WTC11 (cell line): ENCODE results near the gene TDRD3. TPM values are rescaled to one million over a fixed set of nuclear protein-coding genes. Genes with fewer than 3 reads are reported as not detected.
A peak's percentile ranks its signal among the peaks of the same experiment; 100 is the strongest.

Source experiments
- ATAC-seq: fragments of 200-7000 bp; cut with Tn5 transposase; 2 replicates; pipeline ENCODE4 v1.10.0; 2021; ENCODE audit warnings: mild to moderate bottlenecking, moderate library complexity
- CTCF ChIA-PET: fragments of 300-600 bp; sonication (Branson Sonifier 250); formaldehyde crosslinking; loops from one replicate; lab custom pipeline; 2021; ENCODE audit warnings: antibody characterized with exemption; lab: Charles Lee
- POLR2A ChIA-PET: fragments of 350-600 bp; sonication (Branson Sonifier 250); formaldehyde crosslinking; loops from one replicate; lab custom pipeline; 2021; ENCODE audit warnings: antibody characterized with exemption; lab: Charles Lee
- DNase-seq: peaks from one replicate; pipeline ENCODE4 v3.0.0; 2021; ENCODE audit warnings: low spot score
- H3K27ac Mint-ChIP-seq: 2 replicates; pipeline ENCODE4 v1.8.0; 2021; ENCODE audit warnings: mixed read lengths
- H3K27me3 Mint-ChIP-seq: 2 replicates; pipeline ENCODE4 v1.8.0; 2021; ENCODE audit warnings: low read depth, mild to moderate bottlenecking, moderate library complexity, mixed read lengths
- H3K36me3 Mint-ChIP-seq: 2 replicates; pipeline ENCODE4 v1.8.0; 2021; ENCODE audit warnings: mixed read lengths
- H3K4me1 Mint-ChIP-seq: 2 replicates; pipeline ENCODE4 v1.8.0; 2022; ENCODE audit warnings: mixed read lengths
- H3K4me3 Mint-ChIP-seq: 2 replicates; pipeline ENCODE4 v1.8.0; 2021; ENCODE audit warnings: mild to moderate bottlenecking, moderate library complexity, mixed read lengths
- H3K9me3 Mint-ChIP-seq: 2 replicates; pipeline ENCODE4 v1.8.0; 2021; ENCODE audit warnings: mixed read lengths
- CREM ChIP-seq: sonication (generic); formaldehyde crosslinking; IDR thresholded peaks from 2 replicates; pipeline ENCODE4 v1.8.1; 2022; ENCODE audit warnings: mild to moderate bottlenecking, missing genetic modification reagents, moderate library complexity
- FOXJ3 ChIP-seq: sonication (generic); formaldehyde crosslinking; IDR thresholded peaks from 2 replicates; pipeline ENCODE4 v1.9.0; 2021; ENCODE audit warnings: missing genetic modification reagents, mild to moderate bottlenecking, borderline replicate concordance
- FOXK1 ChIP-seq: sonication (generic); formaldehyde crosslinking; IDR thresholded peaks from 2 replicates; pipeline ENCODE4 v1.8.0; 2022; ENCODE audit warnings: mild to moderate bottlenecking, moderate library complexity, missing genetic modification reagents
- GRHL2 ChIP-seq: fragments of 250-450 bp; sonication (Bioruptor Pico); IDR thresholded peaks from 2 replicates; pipeline ENCODE4 v1.8.0; 2022; ENCODE audit warnings: mild to moderate bottlenecking, moderate library complexity; ENCODE audit not compliant: insufficient replicate concordance, severe bottlenecking
- SMAD3 ChIP-seq: sonication (generic); formaldehyde crosslinking; IDR thresholded peaks from 2 replicates; pipeline ENCODE4 v1.8.0; 2022; ENCODE audit warnings: missing genetic modification reagents, mild to moderate bottlenecking, borderline replicate concordance
- SOX15 ChIP-seq: fragments of 250-450 bp; sonication (Bioruptor Pico); IDR thresholded peaks from 2 replicates; pipeline ENCODE4 v1.9.0; 2021; ENCODE audit warnings: mild to moderate bottlenecking
- ZNF232 ChIP-seq: sonication (generic); formaldehyde crosslinking; IDR thresholded peaks from 2 replicates; pipeline ENCODE4 v1.8.0; 2022; ENCODE audit warnings: mild to moderate bottlenecking, missing genetic modification reagents
- total RNA-seq: library from RNA; stranded (reverse); gene quantifications from 3 replicates; pipeline ENCODE4 v1.2.3, GENCODE V29; 2021
- TF ChIP-seq, protein P1 (sequence below): sonication (generic); formaldehyde crosslinking; IDR thresholded peaks from 2 replicates; pipeline ENCODE4 v1.8.1; 2023; ENCODE audit warnings: mild to moderate bottlenecking, missing genetic modification reagents, moderate library complexity
- TF ChIP-seq, protein P2 (sequence below): fragments of 250-450 bp; sonication (Bioruptor Pico); IDR thresholded peaks from 2 replicates; pipeline ENCODE4 v1.9.0; 2021; ENCODE audit warnings: mild to moderate bottlenecking
- TF ChIP-seq, protein P3 (sequence below): fragments of 250-450 bp; sonication (Bioruptor Pico); IDR thresholded peaks from 2 replicates; pipeline ENCODE4 v1.9.0; 2021; ENCODE audit warnings: mild to moderate bottlenecking, borderline replicate concordance
- TF ChIP-seq, protein P4 (sequence below): sonication (generic); formaldehyde crosslinking; IDR thresholded peaks from 2 replicates; pipeline ENCODE4 v1.8.1; 2022; ENCODE audit warnings: mild to moderate bottlenecking, missing genetic modification reagents, moderate library complexity, borderline replicate concordance
- TF ChIP-seq, protein P5 (sequence below): sonication (generic); formaldehyde crosslinking; IDR thresholded peaks from 2 replicates; pipeline ENCODE4 v1.8.0; 2022; ENCODE audit warnings: mild to moderate bottlenecking, missing genetic modification reagents
- TF ChIP-seq, protein P6 (sequence below): sonication (generic); formaldehyde crosslinking; IDR thresholded peaks from 2 replicates; pipeline ENCODE4 v1.8.0; 2022; ENCODE audit warnings: mild to moderate bottlenecking, missing genetic modification reagents
- TF ChIP-seq, protein P7 (sequence below): sonication (generic); formaldehyde crosslinking; IDR thresholded peaks from 2 replicates; pipeline ENCODE4 v1.8.0; 2023; ENCODE audit warnings: missing genetic modification reagents, mild to moderate bottlenecking, borderline replicate concordance
- TF ChIP-seq, protein P8 (sequence below): sonication (generic); formaldehyde crosslinking; IDR thresholded peaks from 2 replicates; pipeline ENCODE4 v1.8.0; 2022; ENCODE audit warnings: missing genetic modification reagents

The TDRD3 gene
- total RNA-seq, 1 experiment from 2014 or later: 19.5 TPM

DNA sequence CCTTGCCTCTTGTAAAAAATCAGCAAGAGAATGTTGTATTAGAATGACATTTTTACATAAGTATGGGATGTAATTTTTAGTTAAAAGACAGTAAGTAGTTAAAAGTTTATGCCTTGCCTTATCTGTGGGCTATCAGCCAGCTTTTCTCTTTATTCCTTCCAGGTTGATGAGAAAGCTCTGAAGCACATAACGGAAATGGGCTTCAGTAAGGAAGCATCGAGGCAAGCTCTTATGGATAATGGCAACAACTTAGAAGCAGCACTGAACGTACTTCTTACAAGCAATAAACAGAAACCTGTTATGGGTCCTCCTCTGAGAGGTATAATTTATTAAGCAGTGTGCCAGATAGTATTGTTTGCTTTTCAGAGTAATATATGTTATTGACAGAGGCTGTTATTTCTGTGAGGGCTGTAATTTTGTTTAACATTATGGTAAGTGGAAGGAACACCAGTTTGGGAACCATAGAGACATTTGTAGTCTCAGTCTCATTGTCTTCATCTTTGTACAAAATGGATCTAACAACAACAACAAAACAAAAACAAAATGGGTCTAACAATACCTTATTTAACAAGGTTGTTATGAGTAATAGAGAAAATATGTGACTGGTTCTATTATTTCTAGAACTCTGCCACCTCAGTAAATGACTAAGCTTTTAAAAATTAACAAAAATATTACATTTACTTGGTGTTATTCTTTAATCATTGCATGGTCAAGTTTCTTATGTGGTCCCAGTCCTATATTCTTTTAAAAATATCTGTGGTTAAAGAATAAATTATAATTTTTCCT lies 112.8 kb downstream of the TDRD3 start:
- ChIA-PET CTCF (no interaction called here), POLR2A (no interaction called here)
- H3K4me1 Mint-ChIP-seq: peaks cover 24% of the 10 kb centered on the region
- H3K4me3 Mint-ChIP-seq: no peak overlapping the region
- H3K27me3 Mint-ChIP-seq: no peaks in the 10 kb centered on the region; the same call in 1 of the 2 replicates
- DNase-seq (no peak), ATAC-seq (no peak)
- H3K9me3 Mint-ChIP-seq: peaks cover 65% of the 10 kb centered on the region
- H3K36me3 Mint-ChIP-seq: peaks cover 63% of the 10 kb centered on the region
- no peak overlapping the region for H3K27ac Mint-ChIP-seq
- TF ChIP-seq FOXJ3 (CRISPR knock-in tag) (no peak), CREM (no peak), GRHL2 (CRISPR knock-in tag) (no peak), SOX15 (CRISPR knock-in tag) (no peak), SMAD3 (CRISPR knock-in tag) (no peak), FOXK1 (no peak)
- TF ChIP-seq, protein P1, sequence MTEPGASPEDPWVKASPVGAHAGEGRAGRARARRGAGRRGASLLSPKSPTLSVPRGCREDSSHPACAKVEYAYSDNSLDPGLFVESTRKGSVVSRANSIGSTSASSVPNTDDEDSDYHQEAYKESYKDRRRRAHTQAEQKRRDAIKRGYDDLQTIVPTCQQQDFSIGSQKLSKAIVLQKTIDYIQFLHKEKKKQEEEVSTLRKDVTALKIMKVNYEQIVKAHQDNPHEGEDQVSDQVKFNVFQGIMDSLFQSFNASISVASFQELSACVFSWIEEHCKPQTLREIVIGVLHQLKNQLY: no peak
- TF ChIP-seq, protein P2, sequence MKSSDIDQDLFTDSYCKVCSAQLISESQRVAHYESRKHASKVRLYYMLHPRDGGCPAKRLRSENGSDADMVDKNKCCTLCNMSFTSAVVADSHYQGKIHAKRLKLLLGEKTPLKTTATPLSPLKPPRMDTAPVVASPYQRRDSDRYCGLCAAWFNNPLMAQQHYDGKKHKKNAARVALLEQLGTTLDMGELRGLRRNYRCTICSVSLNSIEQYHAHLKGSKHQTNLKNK (CRISPR knock-in tag): no peak
- TF ChIP-seq, protein P3, sequence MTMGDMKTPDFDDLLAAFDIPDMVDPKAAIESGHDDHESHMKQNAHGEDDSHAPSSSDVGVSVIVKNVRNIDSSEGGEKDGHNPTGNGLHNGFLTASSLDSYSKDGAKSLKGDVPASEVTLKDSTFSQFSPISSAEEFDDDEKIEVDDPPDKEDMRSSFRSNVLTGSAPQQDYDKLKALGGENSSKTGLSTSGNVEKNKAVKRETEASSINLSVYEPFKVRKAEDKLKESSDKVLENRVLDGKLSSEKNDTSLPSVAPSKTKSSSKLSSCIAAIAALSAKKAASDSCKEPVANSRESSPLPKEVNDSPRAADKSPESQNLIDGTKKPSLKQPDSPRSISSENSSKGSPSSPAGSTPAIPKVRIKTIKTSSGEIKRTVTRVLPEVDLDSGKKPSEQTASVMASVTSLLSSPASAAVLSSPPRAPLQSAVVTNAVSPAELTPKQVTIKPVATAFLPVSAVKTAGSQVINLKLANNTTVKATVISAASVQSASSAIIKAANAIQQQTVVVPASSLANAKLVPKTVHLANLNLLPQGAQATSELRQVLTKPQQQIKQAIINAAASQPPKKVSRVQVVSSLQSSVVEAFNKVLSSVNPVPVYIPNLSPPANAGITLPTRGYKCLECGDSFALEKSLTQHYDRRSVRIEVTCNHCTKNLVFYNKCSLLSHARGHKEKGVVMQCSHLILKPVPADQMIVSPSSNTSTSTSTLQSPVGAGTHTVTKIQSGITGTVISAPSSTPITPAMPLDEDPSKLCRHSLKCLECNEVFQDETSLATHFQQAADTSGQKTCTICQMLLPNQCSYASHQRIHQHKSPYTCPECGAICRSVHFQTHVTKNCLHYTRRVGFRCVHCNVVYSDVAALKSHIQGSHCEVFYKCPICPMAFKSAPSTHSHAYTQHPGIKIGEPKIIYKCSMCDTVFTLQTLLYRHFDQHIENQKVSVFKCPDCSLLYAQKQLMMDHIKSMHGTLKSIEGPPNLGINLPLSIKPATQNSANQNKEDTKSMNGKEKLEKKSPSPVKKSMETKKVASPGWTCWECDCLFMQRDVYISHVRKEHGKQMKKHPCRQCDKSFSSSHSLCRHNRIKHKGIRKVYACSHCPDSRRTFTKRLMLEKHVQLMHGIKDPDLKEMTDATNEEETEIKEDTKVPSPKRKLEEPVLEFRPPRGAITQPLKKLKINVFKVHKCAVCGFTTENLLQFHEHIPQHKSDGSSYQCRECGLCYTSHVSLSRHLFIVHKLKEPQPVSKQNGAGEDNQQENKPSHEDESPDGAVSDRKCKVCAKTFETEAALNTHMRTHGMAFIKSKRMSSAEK (CRISPR knock-in tag): no peak
- TF ChIP-seq, protein P4, sequence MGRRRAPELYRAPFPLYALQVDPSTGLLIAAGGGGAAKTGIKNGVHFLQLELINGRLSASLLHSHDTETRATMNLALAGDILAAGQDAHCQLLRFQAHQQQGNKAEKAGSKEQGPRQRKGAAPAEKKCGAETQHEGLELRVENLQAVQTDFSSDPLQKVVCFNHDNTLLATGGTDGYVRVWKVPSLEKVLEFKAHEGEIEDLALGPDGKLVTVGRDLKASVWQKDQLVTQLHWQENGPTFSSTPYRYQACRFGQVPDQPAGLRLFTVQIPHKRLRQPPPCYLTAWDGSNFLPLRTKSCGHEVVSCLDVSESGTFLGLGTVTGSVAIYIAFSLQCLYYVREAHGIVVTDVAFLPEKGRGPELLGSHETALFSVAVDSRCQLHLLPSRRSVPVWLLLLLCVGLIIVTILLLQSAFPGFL (CRISPR knock-in tag): no peak
- TF ChIP-seq, all 79 proteins: peak for 0

DNA sequence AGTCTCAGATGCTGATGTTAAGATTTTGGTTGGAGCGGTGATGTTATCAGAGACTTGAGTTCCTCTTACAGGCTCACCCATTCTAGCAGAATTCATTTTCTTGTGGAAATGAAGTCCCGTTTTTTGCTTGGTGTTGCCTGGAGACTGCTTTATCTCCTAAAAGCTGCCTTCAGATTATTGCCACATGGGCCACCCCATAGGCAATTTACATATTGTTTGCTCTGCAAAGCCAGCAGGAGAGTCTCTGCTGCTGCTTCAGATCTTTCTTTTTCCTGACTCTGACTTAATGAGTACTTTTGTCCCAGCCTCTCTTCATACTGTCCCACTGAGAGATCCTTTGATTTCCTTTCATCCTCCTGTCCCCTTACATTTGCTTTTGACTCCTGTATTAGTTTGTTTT lies 114.6 kb downstream of the TDRD3 start:
- H3K36me3 Mint-ChIP-seq: peaks cover 51% of the 10 kb centered on the region
- TF ChIP-seq, protein P5, sequence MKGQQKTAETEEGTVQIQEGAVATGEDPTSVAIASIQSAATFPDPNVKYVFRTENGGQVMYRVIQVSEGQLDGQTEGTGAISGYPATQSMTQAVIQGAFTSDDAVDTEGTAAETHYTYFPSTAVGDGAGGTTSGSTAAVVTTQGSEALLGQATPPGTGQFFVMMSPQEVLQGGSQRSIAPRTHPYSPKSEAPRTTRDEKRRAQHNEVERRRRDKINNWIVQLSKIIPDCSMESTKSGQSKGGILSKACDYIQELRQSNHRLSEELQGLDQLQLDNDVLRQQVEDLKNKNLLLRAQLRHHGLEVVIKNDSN (CRISPR knock-in tag): no peak
- TF ChIP-seq ZNF232 (CRISPR knock-in tag) (no peak), GRHL2 (CRISPR knock-in tag) (no peak)
- TF ChIP-seq, protein P6, sequence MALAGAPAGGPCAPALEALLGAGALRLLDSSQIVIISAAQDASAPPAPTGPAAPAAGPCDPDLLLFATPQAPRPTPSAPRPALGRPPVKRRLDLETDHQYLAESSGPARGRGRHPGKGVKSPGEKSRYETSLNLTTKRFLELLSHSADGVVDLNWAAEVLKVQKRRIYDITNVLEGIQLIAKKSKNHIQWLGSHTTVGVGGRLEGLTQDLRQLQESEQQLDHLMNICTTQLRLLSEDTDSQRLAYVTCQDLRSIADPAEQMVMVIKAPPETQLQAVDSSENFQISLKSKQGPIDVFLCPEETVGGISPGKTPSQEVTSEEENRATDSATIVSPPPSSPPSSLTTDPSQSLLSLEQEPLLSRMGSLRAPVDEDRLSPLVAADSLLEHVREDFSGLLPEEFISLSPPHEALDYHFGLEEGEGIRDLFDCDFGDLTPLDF (CRISPR knock-in tag): no peak
- TF ChIP-seq, protein P7, sequence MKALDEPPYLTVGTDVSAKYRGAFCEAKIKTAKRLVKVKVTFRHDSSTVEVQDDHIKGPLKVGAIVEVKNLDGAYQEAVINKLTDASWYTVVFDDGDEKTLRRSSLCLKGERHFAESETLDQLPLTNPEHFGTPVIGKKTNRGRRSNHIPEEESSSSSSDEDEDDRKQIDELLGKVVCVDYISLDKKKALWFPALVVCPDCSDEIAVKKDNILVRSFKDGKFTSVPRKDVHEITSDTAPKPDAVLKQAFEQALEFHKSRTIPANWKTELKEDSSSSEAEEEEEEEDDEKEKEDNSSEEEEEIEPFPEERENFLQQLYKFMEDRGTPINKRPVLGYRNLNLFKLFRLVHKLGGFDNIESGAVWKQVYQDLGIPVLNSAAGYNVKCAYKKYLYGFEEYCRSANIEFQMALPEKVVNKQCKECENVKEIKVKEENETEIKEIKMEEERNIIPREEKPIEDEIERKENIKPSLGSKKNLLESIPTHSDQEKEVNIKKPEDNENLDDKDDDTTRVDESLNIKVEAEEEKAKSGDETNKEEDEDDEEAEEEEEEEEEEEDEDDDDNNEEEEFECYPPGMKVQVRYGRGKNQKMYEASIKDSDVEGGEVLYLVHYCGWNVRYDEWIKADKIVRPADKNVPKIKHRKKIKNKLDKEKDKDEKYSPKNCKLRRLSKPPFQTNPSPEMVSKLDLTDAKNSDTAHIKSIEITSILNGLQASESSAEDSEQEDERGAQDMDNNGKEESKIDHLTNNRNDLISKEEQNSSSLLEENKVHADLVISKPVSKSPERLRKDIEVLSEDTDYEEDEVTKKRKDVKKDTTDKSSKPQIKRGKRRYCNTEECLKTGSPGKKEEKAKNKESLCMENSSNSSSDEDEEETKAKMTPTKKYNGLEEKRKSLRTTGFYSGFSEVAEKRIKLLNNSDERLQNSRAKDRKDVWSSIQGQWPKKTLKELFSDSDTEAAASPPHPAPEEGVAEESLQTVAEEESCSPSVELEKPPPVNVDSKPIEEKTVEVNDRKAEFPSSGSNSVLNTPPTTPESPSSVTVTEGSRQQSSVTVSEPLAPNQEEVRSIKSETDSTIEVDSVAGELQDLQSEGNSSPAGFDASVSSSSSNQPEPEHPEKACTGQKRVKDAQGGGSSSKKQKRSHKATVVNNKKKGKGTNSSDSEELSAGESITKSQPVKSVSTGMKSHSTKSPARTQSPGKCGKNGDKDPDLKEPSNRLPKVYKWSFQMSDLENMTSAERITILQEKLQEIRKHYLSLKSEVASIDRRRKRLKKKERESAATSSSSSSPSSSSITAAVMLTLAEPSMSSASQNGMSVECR (CRISPR knock-in tag): no peak
- TF ChIP-seq, protein P8, sequence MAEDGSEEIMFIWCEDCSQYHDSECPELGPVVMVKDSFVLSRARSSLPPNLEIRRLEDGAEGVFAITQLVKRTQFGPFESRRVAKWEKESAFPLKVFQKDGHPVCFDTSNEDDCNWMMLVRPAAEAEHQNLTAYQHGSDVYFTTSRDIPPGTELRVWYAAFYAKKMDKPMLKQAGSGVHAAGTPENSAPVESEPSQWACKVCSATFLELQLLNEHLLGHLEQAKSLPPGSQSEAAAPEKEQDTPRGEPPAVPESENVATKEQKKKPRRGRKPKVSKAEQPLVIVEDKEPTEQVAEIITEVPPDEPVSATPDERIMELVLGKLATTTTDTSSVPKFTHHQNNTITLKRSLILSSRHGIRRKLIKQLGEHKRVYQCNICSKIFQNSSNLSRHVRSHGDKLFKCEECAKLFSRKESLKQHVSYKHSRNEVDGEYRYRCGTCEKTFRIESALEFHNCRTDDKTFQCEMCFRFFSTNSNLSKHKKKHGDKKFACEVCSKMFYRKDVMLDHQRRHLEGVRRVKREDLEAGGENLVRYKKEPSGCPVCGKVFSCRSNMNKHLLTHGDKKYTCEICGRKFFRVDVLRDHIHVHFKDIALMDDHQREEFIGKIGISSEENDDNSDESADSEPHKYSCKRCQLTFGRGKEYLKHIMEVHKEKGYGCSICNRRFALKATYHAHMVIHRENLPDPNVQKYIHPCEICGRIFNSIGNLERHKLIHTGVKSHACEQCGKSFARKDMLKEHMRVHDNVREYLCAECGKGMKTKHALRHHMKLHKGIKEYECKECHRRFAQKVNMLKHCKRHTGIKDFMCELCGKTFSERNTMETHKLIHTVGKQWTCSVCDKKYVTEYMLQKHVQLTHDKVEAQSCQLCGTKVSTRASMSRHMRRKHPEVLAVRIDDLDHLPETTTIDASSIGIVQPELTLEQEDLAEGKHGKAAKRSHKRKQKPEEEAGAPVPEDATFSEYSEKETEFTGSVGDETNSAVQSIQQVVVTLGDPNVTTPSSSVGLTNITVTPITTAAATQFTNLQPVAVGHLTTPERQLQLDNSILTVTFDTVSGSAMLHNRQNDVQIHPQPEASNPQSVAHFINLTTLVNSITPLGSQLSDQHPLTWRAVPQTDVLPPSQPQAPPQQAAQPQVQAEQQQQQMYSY (CRISPR knock-in tag): no peak

More for the DNA sequence above, 114.6 kb downstream of the TDRD3 start:
- Mint-ChIP-seq H3K27me3 (no peaks in the 10 kb centered on the region; the same call in 1 of the 2 replicates), H3K4me3 (no peak overlapping the region), H3K27ac (peak overlapping the region; percentile 80), H3K9me3 (peaks cover 46% of the 10 kb centered on the region), H3K4me1 (peaks cover 33% of the 10 kb centered on the region)
- no peak for DNase-seq
- peak; percentile 82 for ATAC-seq
- POLR2A ChIA-PET: no interaction called here
- CTCF ChIA-PET: no interaction called here
